Left lung (tissue), 10 donors: ENCODE results near the gene VSTM2L. TPM values are rescaled to one million over a fixed set of nuclear protein-coding genes. Genes with fewer than 3 reads are reported as not detected.

Experiments used
- ATAC-seq: fragments of 200-7000 bp; cut with Tn5 transposase; one replicate; pipeline ENCODE4 v1.9.1; 2020; ENCODE audit warnings: moderate library complexity
- DNase-seq, 4 donors: peaks; one replicate each; pipeline ENCODE4 v3.0.0-alpha.2; 2013 to 2020
- H3K27ac ChIP-seq, 2 donors: fragments of 200-600 bp; sonication (generic) in 1 of 2; one replicate each; pipeline versions ENCODE4 v1.5.0 to v1.8.0; 2020 to 2021
- H3K27me3 ChIP-seq, 2 donors: fragments of 200-600 bp; sonication (generic) in 1 of 2; one replicate each; pipeline versions ENCODE4 v1.5.0 to v1.8.0; 2020 to 2021
- H3K36me3 ChIP-seq, 2 donors: fragments of 200-600 bp; sonication (generic) in 1 of 2; one replicate each; pipeline versions ENCODE4 v1.5.0 to v1.8.0; 2020 to 2021
- H3K4me1 ChIP-seq, 2 donors: fragments of 200-600 bp; one replicate each; pipeline ENCODE4 v1.8.0; 2021
- H3K4me3 ChIP-seq, 2 donors: fragments of 200-600 bp; sonication (generic) in 1 of 2; one replicate each; pipeline versions ENCODE4 v1.5.0 to v1.8.0; 2020 to 2021; ENCODE audit warnings: mild to moderate bottlenecking in 1 of 2
- H3K9me3 ChIP-seq, 2 donors: fragments of 200-600 bp; sonication (generic) in 1 of 2; one replicate each; pipeline versions ENCODE4 v1.5.0 to v1.8.0; 2020 to 2021
- CTCF ChIP-seq, 2 donors: fragments of 200-600 bp; sonication (generic) in 1 of 2; IDR thresholded peaks; one replicate each; pipeline versions ENCODE4 v1.5.0 to v1.8.0; 2021; ENCODE audit warnings: antibody characterized with exemption in 2 of 2
- intact Hi-C, 2 donors: fragments of 100-400 bp; cut with DNase I; formaldehyde crosslinking; loops; one replicate each; pipeline versions ENCODE4 v1.11.2 to v1.14.2; 2022
- polyA plus RNA-seq, 6 donors: library from polyadenylated mRNA; unstranded; fragments of 120-200 nt; gene quantifications; one replicate each; pipeline ENCODE4 v1.2.1, GENCODE V29; 2013; ENCODE audit not compliant: insufficient read length in 6 of 6
- total RNA-seq, 2 donors: library from RNA; stranded (reverse); fragmentation: NEBNext Ultra II Directional; extraction: Animal tissue kit (Norgen Biotek cat#: 25700); gene quantifications; one replicate each; pipeline ENCODE4 v1.2.1, GENCODE V29; 2021
- donor health status: DM: no; HTN: yes; CAD: no.
- donor health status: DM: no; HTN: no; CAD: no.

VSTM2L gene
- total and polyA plus RNA-seq, 8 donors = 2.7 to 31.9 (median 7.2) TPM

GRCh38 chr20:37911838-37912281 is 8.9 kb downstream of the VSTM2L start:
- ATAC-seq (peak; percentile 18), DNase-seq (peak in 1 of 4 donors; percentile 41)
- H3K4me1 ChIP-seq = peaks cover 8 to 9% of the 10 kb centered on the region in 2 donors
- no peaks in the 10 kb centered on the region for H3K9me3 ChIP-seq
- H3K36me3 ChIP-seq = no peaks in the 10 kb centered on the region
- intact Hi-C loops = loop anchor here in 1 of 2 donors (10.0 kb wide), 1 partner anchor 63 kb away; no protein-coding TSS in a partner anchor
- H3K27ac ChIP-seq = no peak overlapping the region
- TF ChIP-seq CTCF (IDR thresholded peaks at IDR 0.05) = no peak
- peaks cover 0 to 94% of the 10 kb centered on the region in 2 donors for H3K27me3 ChIP-seq
- no peak overlapping the region for H3K4me3 ChIP-seq

- ATAC-seq = no peak
- no peaks in the 10 kb centered on the region for H3K9me3 ChIP-seq
- no peak overlapping the region for H3K4me3 ChIP-seq
- no peak overlapping the region for H3K27ac ChIP-seq
- no peak for DNase-seq
- peaks cover 0 to 96% of the 10 kb centered on the region in 2 donors for H3K27me3 ChIP-seq
- H3K36me3 ChIP-seq = no peaks in the 10 kb centered on the region
- TF ChIP-seq CTCF (IDR thresholded peaks at IDR 0.05) = no peak
- peaks cover 8 to 9% of the 10 kb centered on the region in 2 donors for H3K4me1 ChIP-seq
- intact Hi-C loops = loop anchor here in 1 of 2 donors (10.0 kb wide), 1 partner anchor 62 kb away; no protein-coding TSS in a partner anchor
Measured at GRCh38 chr20:37912874-37913273, 9.9 kb downstream of the VSTM2L start.

- peaks cover 8 to 9% of the 10 kb centered on the region in 2 donors for H3K4me1 ChIP-seq
- TF ChIP-seq CTCF (IDR thresholded peaks at IDR 0.05) = no peak
- ATAC-seq = no peak
- no peaks in the 10 kb centered on the region for H3K9me3 ChIP-seq
- H3K27me3 ChIP-seq = peaks cover 0 to 99% of the 10 kb centered on the region in 2 donors
- H3K36me3 ChIP-seq = no peaks in the 10 kb centered on the region
- DNase-seq = no peak
- H3K4me3 ChIP-seq = no peak overlapping the region
- no peak overlapping the region for H3K27ac ChIP-seq
- intact Hi-C loops = loop anchor here in 1 of 2 donors (10.0 kb wide), 1 partner anchor 61 kb away; no protein-coding TSS in a partner anchor
Measured at GRCh38 chr20:37913567-37914366, 10.8 kb downstream of the VSTM2L start.

- Histone ChIP-seq H3K27ac (no peak overlapping the region), H3K4me1 (peaks cover 8 to 9% of the 10 kb centered on the region in 2 donors), H3K27me3 (peaks cover 0 to 99% of the 10 kb centered on the region in 2 donors), H3K4me3 (no peak overlapping the region), H3K36me3 (no peaks in the 10 kb centered on the region), H3K9me3 (no peaks in the 10 kb centered on the region)
- ATAC-seq (no peak), DNase-seq (no peak)
- no peak for TF ChIP-seq CTCF (IDR thresholded peaks at IDR 0.05)
- intact Hi-C loops = loop anchor here in 1 of 2 donors (10.0 kb wide), 1 partner anchor 60 kb away; no protein-coding TSS in a partner anchor
Measured at GRCh38 chr20:37914367-37914671, 11.4 kb downstream of the VSTM2L start.
